Measurements from ENCODE around the gene MAN1A2. TPM values are rescaled to one million over a fixed set of nuclear protein-coding genes. Genes with fewer than 3 reads are reported as not detected.
A peak's percentile ranks its signal among the peaks of the same experiment; 100 is the strongest.

Gene MAN1A2
- total and polyA plus RNA-seq, 9 of the 15 experiments (the other 6 are each of a cell fraction or from before 2014, with no cell fraction given): 4.2 to 38.4 (median 18.7) TPM

DNA sequence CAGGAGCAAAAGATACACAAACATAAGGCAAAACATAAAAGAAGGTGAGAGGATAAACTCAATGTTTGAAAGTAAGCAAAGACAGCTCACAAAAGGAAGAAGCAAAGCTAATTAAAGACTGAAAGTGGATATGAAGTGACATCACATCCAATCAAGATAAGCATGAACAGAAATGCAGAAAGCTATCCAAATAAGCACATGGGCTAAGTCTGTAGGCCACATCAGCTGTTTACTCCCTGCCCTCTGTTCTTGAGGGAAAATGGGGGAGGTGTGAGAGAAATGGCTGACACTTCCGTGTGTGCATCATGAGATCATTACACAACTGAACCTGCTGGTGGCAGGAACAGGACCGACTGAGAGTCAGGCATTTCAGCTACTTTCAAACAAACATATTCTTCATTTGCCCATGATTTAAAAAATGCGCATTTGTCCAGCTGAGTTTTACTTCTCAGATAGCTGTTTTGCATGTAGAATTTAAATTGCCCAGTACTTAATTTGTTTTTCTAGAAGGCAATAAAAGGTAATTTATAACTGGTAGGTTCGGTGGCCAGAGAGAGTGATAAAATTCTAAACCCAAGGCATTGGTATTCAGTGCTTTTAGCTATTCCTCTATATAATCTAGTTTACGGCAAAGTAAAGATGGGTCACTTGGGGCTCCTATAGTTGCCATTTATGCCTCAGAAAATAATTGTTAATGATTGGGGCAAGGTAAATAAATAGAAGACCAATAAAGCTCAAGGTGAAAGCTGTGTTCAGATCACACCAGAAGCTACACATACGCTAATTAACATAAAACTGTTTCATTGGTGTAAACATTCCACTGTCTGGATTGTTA lies 27.2 kb upstream of the MAN1A2 start (continued):
- TF ChIP-seq HINFP (tag; conservative IDR thresholded peaks at IDR 0.05; ENCODE audit: low read depth) (peak; percentile 71), GTF2A2 (tag; IDR thresholded peaks at IDR 0.05) (no peak), ZNF175 (CRISPR knock-in tag; IDR thresholded peaks at IDR 0.05; ENCODE audit: low read depth) (peak; percentile 94), ZNF212 (CRISPR knock-in tag; IDR thresholded peaks at IDR 0.05) (no peak), EP400 (IDR thresholded peaks at IDR 0.05) (peak; percentile 50), HDAC1 (IDR thresholded peaks at IDR 0.05) (peak in 1 of 2 experiments; percentile 64; a peak in 2 of 4 replicates), ATF6 (CRISPR knock-in tag; IDR thresholded peaks at IDR 0.05) (no peak), ZC3H11A (IDR thresholded peaks at IDR 0.05; ENCODE audit: low read depth, low read length) (no peak), ZNF445 (CRISPR knock-in tag; IDR thresholded peaks at IDR 0.05; ENCODE audit: low read depth) (no peak), POLR3G (IDR thresholded peaks at IDR 0.05; ENCODE audit: extremely low read depth, insufficient read length, insufficient replicate concordance) (no peak), TRIM24 (IDR thresholded peaks at IDR 0.05) (peak; percentile 70 to 76), NFE2 (IDR thresholded peaks at IDR 0.05; ENCODE audit: low read depth) (peak; percentile 41), WHSC1 (IDR thresholded peaks at IDR 0.05; ENCODE audit: low read length) (no peak)
- TF ChIP-seq, protein P1, sequence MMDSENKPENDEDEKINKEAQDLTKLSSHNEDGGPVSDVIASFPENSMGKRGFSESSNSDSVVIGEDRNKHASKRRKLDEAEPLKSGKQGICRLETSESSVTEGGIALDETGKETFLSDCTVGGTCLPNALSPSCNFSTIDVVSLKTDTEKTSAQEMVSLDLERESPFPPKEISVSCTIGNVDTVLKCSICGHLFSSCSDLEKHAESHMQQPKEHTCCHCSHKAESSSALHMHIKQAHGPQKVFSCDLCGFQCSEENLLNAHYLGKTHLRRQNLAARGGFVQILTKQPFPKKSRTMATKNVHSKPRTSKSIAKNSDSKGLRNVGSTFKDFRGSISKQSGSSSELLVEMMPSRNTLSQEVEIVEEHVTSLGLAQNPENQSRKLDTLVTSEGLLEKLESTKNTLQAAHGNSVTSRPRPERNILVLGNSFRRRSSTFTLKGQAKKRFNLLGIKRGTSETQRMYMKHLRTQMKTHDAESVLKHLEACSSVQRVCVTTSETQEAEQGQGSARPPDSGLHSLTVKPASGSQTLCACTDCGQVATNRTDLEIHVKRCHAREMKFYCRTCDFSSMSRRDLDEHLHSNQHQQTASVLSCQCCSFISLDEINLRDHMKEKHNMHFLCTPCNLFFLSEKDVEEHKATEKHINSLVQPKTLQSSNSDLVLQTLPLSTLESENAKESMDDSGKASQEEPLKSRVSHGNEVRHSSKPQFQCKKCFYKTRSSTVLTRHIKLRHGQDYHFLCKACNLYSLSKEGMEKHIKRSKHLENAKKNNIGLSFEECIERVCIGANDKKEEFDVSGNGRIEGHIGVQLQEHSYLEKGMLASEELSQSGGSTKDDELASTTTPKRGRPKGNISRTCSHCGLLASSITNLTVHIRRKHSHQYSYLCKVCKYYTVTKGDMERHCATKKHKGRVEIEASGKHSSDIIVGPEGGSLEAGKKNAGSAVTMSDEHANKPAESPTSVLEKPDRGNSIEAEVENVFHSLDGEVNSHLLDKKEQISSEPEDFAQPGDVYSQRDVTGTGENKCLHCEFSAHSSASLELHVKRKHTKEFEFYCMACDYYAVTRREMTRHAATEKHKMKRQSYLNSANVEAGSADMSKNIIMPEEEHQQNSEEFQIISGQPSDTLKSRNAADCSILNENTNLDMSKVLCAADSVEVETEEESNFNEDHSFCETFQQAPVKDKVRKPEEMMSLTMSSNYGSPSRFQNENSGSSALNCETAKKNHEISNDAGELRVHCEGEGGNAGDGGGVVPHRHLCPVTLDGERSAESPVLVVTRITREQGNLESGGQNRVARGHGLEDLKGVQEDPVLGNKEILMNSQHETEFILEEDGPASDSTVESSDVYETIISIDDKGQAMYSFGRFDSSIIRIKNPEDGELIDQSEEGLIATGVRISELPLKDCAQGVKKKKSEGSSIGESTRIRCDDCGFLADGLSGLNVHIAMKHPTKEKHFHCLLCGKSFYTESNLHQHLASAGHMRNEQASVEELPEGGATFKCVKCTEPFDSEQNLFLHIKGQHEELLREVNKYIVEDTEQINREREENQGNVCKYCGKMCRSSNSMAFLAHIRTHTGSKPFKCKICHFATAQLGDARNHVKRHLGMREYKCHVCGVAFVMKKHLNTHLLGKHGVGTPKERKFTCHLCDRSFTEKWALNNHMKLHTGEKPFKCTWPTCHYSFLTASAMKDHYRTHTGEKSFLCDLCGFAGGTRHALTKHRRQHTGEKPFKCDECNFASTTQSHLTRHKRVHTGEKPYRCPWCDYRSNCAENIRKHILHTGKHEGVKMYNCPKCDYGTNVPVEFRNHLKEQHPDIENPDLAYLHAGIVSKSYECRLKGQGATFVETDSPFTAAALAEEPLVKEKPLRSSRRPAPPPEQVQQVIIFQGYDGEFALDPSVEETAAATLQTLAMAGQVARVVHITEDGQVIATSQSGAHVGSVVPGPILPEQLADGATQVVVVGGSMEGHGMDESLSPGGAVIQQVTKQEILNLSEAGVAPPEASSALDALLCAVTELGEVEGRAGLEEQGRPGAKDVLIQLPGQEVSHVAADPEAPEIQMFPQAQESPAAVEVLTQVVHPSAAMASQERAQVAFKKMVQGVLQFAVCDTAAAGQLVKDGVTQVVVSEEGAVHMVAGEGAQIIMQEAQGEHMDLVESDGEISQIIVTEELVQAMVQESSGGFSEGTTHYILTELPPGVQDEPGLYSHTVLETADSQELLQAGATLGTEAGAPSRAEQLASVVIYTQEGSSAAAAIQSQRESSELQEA (IDR thresholded peaks at IDR 0.05; ENCODE audit: low read depth): no peak
- TF ChIP-seq, protein P2, sequence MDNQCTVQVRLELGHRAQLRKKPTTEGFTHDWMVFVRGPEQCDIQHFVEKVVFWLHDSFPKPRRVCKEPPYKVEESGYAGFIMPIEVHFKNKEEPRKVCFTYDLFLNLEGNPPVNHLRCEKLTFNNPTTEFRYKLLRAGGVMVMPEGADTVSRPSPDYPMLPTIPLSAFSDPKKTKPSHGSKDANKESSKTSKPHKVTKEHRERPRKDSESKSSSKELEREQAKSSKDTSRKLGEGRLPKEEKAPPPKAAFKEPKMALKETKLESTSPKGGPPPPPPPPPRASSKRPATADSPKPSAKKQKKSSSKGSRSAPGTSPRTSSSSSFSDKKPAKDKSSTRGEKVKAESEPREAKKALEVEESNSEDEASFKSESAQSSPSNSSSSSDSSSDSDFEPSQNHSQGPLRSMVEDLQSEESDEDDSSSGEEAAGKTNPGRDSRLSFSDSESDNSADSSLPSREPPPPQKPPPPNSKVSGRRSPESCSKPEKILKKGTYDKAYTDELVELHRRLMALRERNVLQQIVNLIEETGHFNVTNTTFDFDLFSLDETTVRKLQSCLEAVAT (IDR thresholded peaks at IDR 0.05): no peak

Data from K562 (cell line).